Activated CD8-positive, alpha-beta memory T cell treated with anti-CD3 and anti-CD28 coated beads, Interleukin-2, amount 50 U/mL, for 4 hours (primary cell): ENCODE results near the gene ITGA11.

Experiments
- DNase-seq: peaks from one replicate; pipeline ENCODE4 v3.0.0-alpha.2; 2020

The ITGA11 gene

GRCh38 chr15:68447976-68448755, 16.2 kb upstream of the ITGA11 start:
- DNase-seq = no peak

GRCh38 chr15:68447209-68447608, 15.2 kb upstream of the ITGA11 start:
- DNase-seq = no peak

- no peak for DNase-seq
Measured at GRCh38 chr15:68445351-68445750, 13.4 kb upstream of the ITGA11 start.

- no peak for DNase-seq
Measured at GRCh38 chr15:68444336-68444735, 12.4 kb upstream of the ITGA11 start.

GRCh38 chr15:68442903-68443302, 10.9 kb upstream of the ITGA11 start:
- no peak for DNase-seq

GRCh38 chr15:68442041-68442440, 10.1 kb upstream of the ITGA11 start:
- no peak for DNase-seq

- DNase-seq = no peak
Measured at GRCh38 chr15:68441045-68441743, 9.2 kb upstream of the ITGA11 start.

GRCh38 chr15:68440136-68440535, 8.2 kb upstream of the ITGA11 start:
- DNase-seq = no peak

GRCh38 chr15:68439506-68439905, 7.5 kb upstream of the ITGA11 start:
- DNase-seq = no peak

GRCh38 chr15:68436680-68437079, 4.7 kb upstream of the ITGA11 start:
- DNase-seq = no peak

GRCh38 chr15:68435966-68436365, 4.0 kb upstream of the ITGA11 start:
- no peak for DNase-seq

GRCh38 chr15:68434021-68434420, 2.1 kb upstream of the ITGA11 start:
- no peak for DNase-seq

- no peak for DNase-seq
Measured at GRCh38 chr15:68433551-68433950, 1.6 kb upstream of the ITGA11 start.

GRCh38 chr15:68432441-68433064, 590 bp upstream of the ITGA11 start:
- DNase-seq = no peak

GRCh38 chr15:68431037-68431791, 749 bp downstream of the ITGA11 start:
- DNase-seq = no peak

GRCh38 chr15:68430471-68431036, 1.4 kb downstream of the ITGA11 start:
- no peak for DNase-seq

- DNase-seq = no peak
Measured at GRCh38 chr15:68429691-68430470, 2.1 kb downstream of the ITGA11 start.

- no peak for DNase-seq
Measured at GRCh38 chr15:68428431-68428940, 3.5 kb downstream of the ITGA11 start.

GRCh38 chr15:68427963-68428362, 4.0 kb downstream of the ITGA11 start:
- no peak for DNase-seq

GRCh38 chr15:68427366-68427765, 4.6 kb downstream of the ITGA11 start:
- no peak for DNase-seq

GRCh38 chr15:68426116-68426515, 5.8 kb downstream of the ITGA11 start:
- no peak for DNase-seq
